ENCODE results near the gene HSF4. TPM values are rescaled to one million over a fixed set of nuclear protein-coding genes. Genes with fewer than 3 reads are reported as not detected.
A peak's percentile ranks its signal among the peaks of the same experiment; 100 is the strongest.

The HSF4 gene
- polyA plus RNA-seq, 2 of the 4 experiments (the other 2 are of a cell fraction): 8.3 to 15.3 TPM

- no peak for DNase-seq (ENCODE audit: low read depth in 1 of 2, low spot score in 1 of 2)
- TF ChIP-seq POLR2AphosphoS2 (conservative IDR thresholded peaks at IDR 0.05; ENCODE audit: low read length) (0 out of 2 replicates have a peak, but pooled peaks have one; percentile 41), CBX2 (IDR thresholded peaks at IDR 0.05; ENCODE audit: borderline replicate concordance, low read depth) (no peak), MYC (IDR thresholded peaks at IDR 0.05; ENCODE audit: borderline replicate concordance, low read length) (no peak)
- 89% methylated on average over 17 of the region's 25 CpGs for WGBS (ENCODE audit: missing lambda C conversion rate)
- no peak overlapping the region for H3K4me3 ChIP-seq
- no peak for FAIRE-seq
- H3K4me1 ChIP-seq: peaks cover 25% of the 10 kb centered on the region
- CTCF ChIA-PET: interaction anchor here (0.9 to 10.5 kb wide), 9 partner anchors 8 to 271 kb away, joined by 3 to 105 read pairs (median 4); partner anchors contain the start of genes ATP6V0D1, B3GNT9, E2F4 and ELMO3
- no peak overlapping the region for H3K4me2 ChIP-seq
- peak; percentile 10 to 18; a peak in 4 of 6 replicates for ATAC-seq
- H3K9me3 ChIP-seq: no peaks in the 10 kb centered on the region
- H3K27ac ChIP-seq: no peak overlapping the region
- POLR2A ChIA-PET: interaction anchor here (3.7 kb wide), 1 partner anchor 17 kb away, joined by 11 read pairs; the partner anchor contains the start of gene TMEM208
These were observed 45.8 kb downstream of the HSF4 start for GRCh38 chr16:67210069-67210937.

GRCh38 chr16:67211674-67212073 lies 47.1 kb downstream of the HSF4 start:
- no peak overlapping the region for H3K4me3 ChIP-seq
- no peak overlapping the region for H3K4me2 ChIP-seq
- ATAC-seq (no peak), FAIRE-seq (no peak), DNase-seq (ENCODE audit: low read depth in 1 of 2, low spot score in 1 of 2) (no peak)
- 69% methylated on average over 7 of the region's 7 CpGs for WGBS (ENCODE audit: missing lambda C conversion rate)
- no peaks in the 10 kb centered on the region for H3K9me3 ChIP-seq
- CTCF ChIA-PET: interaction anchor here (0.8 to 10.5 kb wide), 7 partner anchors 9 to 56 kb away, joined by 3 to 105 read pairs (median 4); partner anchors contain the start of genes E2F4, ELMO3 and TMEM208
- POLR2A ChIA-PET: interaction anchor here (3.7 kb wide), 1 partner anchor 15 kb away, joined by 11 read pairs; the partner anchor contains the start of gene TMEM208
- H3K4me1 ChIP-seq: peaks cover 23% of the 10 kb centered on the region
- no peak overlapping the region for H3K27ac ChIP-seq
- TF ChIP-seq FOSB (CRISPR knock-in tag; IDR thresholded peaks at IDR 0.05) (no peak), KDM5A (IDR thresholded peaks at IDR 0.05) (no peak), HMGXB4 (CRISPR knock-in tag; IDR thresholded peaks at IDR 0.05; ENCODE audit: borderline replicate concordance) (no peak)

GRCh38 chr16:67212766-67213165 lies 48.2 kb downstream of the HSF4 start:
- Histone ChIP-seq H3K27ac (0 out of 6 replicates have a peak overlapping the region, but pooled peaks of 1 of the 2 experiments have one; percentile 14), H3K4me3 (no peak overlapping the region), H3K4me1 (peaks cover 12% of the 10 kb centered on the region), H3K9me3 (no peaks in the 10 kb centered on the region), H3K4me2 (no peak overlapping the region)
- ATAC-seq (no peak), FAIRE-seq (no peak), DNase-seq (ENCODE audit: low read depth in 1 of 2, low spot score in 1 of 2) (no peak)
- POLR2A ChIA-PET: interaction anchor here (3.7 kb wide), 1 partner anchor 14 kb away, joined by 11 read pairs; the partner anchor contains the start of gene TMEM208
- CTCF ChIA-PET: interaction anchor here (0.7 to 10.5 kb wide), 3 partner anchors 16 to 72 kb away, joined by 3 to 105 read pairs (median 5); partner anchors contain the start of genes E2F4 and ELMO3
- TF ChIP-seq HMGXB4 (CRISPR knock-in tag; IDR thresholded peaks at IDR 0.05; ENCODE audit: borderline replicate concordance) (no peak), ZSCAN20 (CRISPR knock-in tag; IDR thresholded peaks at IDR 0.05) (no peak), HOXB13 (CRISPR knock-in tag; IDR thresholded peaks at IDR 0.05; ENCODE audit: low read depth) (no peak), MYC (IDR thresholded peaks at IDR 0.05; ENCODE audit: borderline replicate concordance, low read length) (no peak), ESRRA (IDR thresholded peaks at IDR 0.05; ENCODE audit: borderline replicate concordance, low read length) (no peak), CHD2 (IDR thresholded peaks at IDR 0.05; ENCODE audit: low read length, partially characterized antibody) (no peak), ZFP36 (IDR thresholded peaks at IDR 0.05; ENCODE audit: borderline replicate concordance, partially characterized antibody) (no peak), EHMT2 (IDR thresholded peaks at IDR 0.05; ENCODE audit: low read depth) (no peak), USF2 (IDR thresholded peaks at IDR 0.05) (no peak), HOXA7 (CRISPR knock-in tag; IDR thresholded peaks at IDR 0.05) (no peak), SREBF2 (IDR thresholded peaks at IDR 0.05) (no peak), CHD4 (IDR thresholded peaks at IDR 0.05; ENCODE audit: borderline replicate concordance) (no peak), CEBPB (IDR thresholded peaks at IDR 0.05) (no peak), PBX3 (IDR thresholded peaks at IDR 0.05) (no peak), NR3C1 (IDR thresholded peaks at IDR 0.05) (no peak), CBX2 (IDR thresholded peaks at IDR 0.05; ENCODE audit: borderline replicate concordance, low read depth) (no peak), SMC3 (IDR thresholded peaks at IDR 0.05) (no peak), JUNB (IDR thresholded peaks at IDR 0.05) (no peak), E2F6 (IDR thresholded peaks at IDR 0.05; ENCODE audit: borderline replicate concordance, low read depth) (no peak), EP300 (IDR thresholded peaks at IDR 0.05) (no peak)
